Lower leg skin (tissue), 3 donors: ENCODE measurements around the gene SMOC2.

Source experiments
- POLR2A ChIP-seq, 2 donors: fragments of 450-650 bp; IDR thresholded peaks; one replicate each; pipeline ENCODE4 v1.6.1; 2016 to 2017; ENCODE audit warnings: antibody characterized with exemption in 2 of 2, mild to moderate bottlenecking in 1 of 2, moderate library complexity in 1 of 2
- TF ChIP-seq, protein P1 (sequence below), 3 donors: fragments of 450-650 bp; IDR thresholded peaks; one replicate each; pipeline ENCODE4 v1.5.1; 2016; ENCODE audit warnings: antibody characterized with exemption in 3 of 3, mild to moderate bottlenecking in 3 of 3, moderate library complexity in 2 of 3

DNA sequence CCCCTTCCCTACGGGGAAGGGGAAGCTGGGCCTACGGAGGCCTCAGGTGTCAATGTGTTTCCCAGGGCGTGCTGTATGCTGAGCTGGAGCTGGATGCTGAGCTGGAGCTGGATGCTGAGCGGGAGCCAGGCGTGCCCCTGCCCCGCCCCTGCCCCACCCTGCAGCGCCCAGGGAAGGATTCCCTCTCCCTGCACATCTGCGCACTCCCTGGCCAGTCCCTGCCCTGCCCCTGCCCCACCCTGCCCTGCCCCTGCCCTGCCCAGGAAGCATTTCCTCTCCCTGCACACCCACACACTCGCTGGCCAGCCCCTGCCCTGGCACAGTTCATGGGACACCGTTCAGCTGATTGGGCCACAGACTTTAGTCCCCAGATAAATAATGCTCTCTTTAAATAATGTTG, 196.8 kb downstream of the SMOC2 start:
- TF ChIP-seq, protein P1, sequence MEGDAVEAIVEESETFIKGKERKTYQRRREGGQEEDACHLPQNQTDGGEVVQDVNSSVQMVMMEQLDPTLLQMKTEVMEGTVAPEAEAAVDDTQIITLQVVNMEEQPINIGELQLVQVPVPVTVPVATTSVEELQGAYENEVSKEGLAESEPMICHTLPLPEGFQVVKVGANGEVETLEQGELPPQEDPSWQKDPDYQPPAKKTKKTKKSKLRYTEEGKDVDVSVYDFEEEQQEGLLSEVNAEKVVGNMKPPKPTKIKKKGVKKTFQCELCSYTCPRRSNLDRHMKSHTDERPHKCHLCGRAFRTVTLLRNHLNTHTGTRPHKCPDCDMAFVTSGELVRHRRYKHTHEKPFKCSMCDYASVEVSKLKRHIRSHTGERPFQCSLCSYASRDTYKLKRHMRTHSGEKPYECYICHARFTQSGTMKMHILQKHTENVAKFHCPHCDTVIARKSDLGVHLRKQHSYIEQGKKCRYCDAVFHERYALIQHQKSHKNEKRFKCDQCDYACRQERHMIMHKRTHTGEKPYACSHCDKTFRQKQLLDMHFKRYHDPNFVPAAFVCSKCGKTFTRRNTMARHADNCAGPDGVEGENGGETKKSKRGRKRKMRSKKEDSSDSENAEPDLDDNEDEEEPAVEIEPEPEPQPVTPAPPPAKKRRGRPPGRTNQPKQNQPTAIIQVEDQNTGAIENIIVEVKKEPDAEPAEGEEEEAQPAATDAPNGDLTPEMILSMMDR (IDR thresholded peaks at IDR 0.05) = no peak
- TF ChIP-seq POLR2A (IDR thresholded peaks at IDR 0.05) = no peak
